Common myeloid progenitor, CD34-positive (primary cell): ENCODE data around the gene CIRBP.

Experiments used
- CTCF ChIA-PET: fragments of 350-600 bp; sonication (Branson Sonifier 250); formaldehyde crosslinking; loops from one replicate; lab custom pipeline; 2021; ENCODE audit warnings: antibody characterized with exemption; lab: Charles Lee
- POLR2A ChIA-PET: fragments of 350-600 bp; sonication (Branson Sonifier 250); formaldehyde crosslinking; loops from one replicate; lab custom pipeline; 2021; ENCODE audit warnings: antibody characterized with exemption; lab: Charles Lee
- DNase-seq, 3 donors: peaks; one replicate each; pipeline versions ENCODE4 v3.0.0 to v3.0.0-alpha.2; 2013
- H3K27ac ChIP-seq, 2 experiments: 1 replicate in 1 of 2; 2 replicates in 1 of 2; pipeline ENCODE4 v1.7.0; 2013; ENCODE audit warnings: inconsistent platforms in 2 of 2, low read length in 2 of 2, mild to moderate bottlenecking in 2 of 2, low read depth in 1 of 2, moderate library complexity in 1 of 2; ENCODE audit not compliant: severe bottlenecking in 2 of 2, insufficient read depth in 1 of 2, poor library complexity in 1 of 2
- H3K27me3 ChIP-seq, 5 experiments: replicated peaks in 2 of 5; 1 replicate in 3 of 5; 2 replicates in 2 of 5; pipeline versions ENCODE4 v1.6.1 to v1.7.0; 2013; ENCODE audit warnings: low read length in 4 of 5, mild to moderate bottlenecking in 2 of 5, moderate library complexity in 2 of 5, inconsistent platforms in 1 of 5; ENCODE audit not compliant: insufficient read depth in 5 of 5, control insufficient read depth in 4 of 5
- H3K36me3 ChIP-seq, 4 experiments: 1 replicate in 2 of 4; 2 replicates in 2 of 4; pipeline versions ENCODE4 v1.6.1 to v1.7.0; 2013; ENCODE audit warnings: low read length in 3 of 4, control low read depth in 1 of 4, mild to moderate bottlenecking in 1 of 4; ENCODE audit not compliant: control insufficient read depth in 4 of 4, insufficient read depth in 4 of 4
- H3K4me1 ChIP-seq, 4 experiments: 1 replicate in 3 of 4; 2 replicates in 1 of 4; pipeline versions ENCODE4 v1.6.1 to v1.7.1; 2013; ENCODE audit warnings: low read length in 3 of 4, mild to moderate bottlenecking in 3 of 4, control low read depth in 1 of 4, inconsistent platforms in 1 of 4, moderate library complexity in 1 of 4; ENCODE audit not compliant: control insufficient read depth in 4 of 4, insufficient read depth in 4 of 4; ENCODE audit errors: control extremely low read depth in 1 of 4
- H3K4me3 ChIP-seq, 7 experiments: 1 replicate in 4 of 7; 2 replicates in 3 of 7; pipeline versions ENCODE4 v1.5.1 to v1.7.0; 2013; ENCODE audit warnings: mild to moderate bottlenecking in 7 of 7, low read length in 6 of 7, moderate library complexity in 6 of 7, inconsistent platforms in 2 of 7, low read depth in 2 of 7, control low read depth in 1 of 7; ENCODE audit not compliant: insufficient read depth in 4 of 7, control insufficient read depth in 1 of 7; ENCODE audit errors: extremely low read depth in 1 of 7
- H3K9me3 ChIP-seq, 5 experiments: 1 replicate in 4 of 5; 2 replicates in 1 of 5; pipeline versions ENCODE4 v1.6.1 to v1.7.1; 2013; ENCODE audit warnings: low read length in 4 of 5, mild to moderate bottlenecking in 2 of 5, inconsistent platforms in 1 of 5, low read depth in 1 of 5, moderate library complexity in 1 of 5; ENCODE audit not compliant: control insufficient read depth in 4 of 5, insufficient read depth in 2 of 5; ENCODE audit errors: control extremely low read depth in 1 of 5
- WGBS: methylation state at CpG from one replicate; pipeline ENCODE4 v1.1.5; 2013; ENCODE audit not compliant: insufficient coverage; 5-methylcytosine and 5-hydroxymethylcytosine counted together

The CIRBP gene

GRCh38 chr19:1236576-1236975, 32.6 kb upstream of the CIRBP start:
- 38% methylated on average over 11 of the region's 42 CpGs for WGBS
- Histone ChIP-seq H3K36me3 (no peaks in the 10 kb centered on the region), H3K9me3 (no peaks in the 10 kb centered on the region), H3K4me1 (peaks cover 0 to 48% (median 40%) of the 10 kb centered on the region in 4 experiments), H3K4me3 (peak overlapping the region in 4 of 7 experiments; percentile 50 to 70 (median 62)), H3K27me3 (peaks cover 0 to 34% (median 2%) of the 10 kb centered on the region in 5 experiments), H3K27ac (no peak overlapping the region)
- DNase-seq: no peak
- ChIA-PET CTCF (no interaction called here), POLR2A (no interaction called here)

GRCh38 chr19:1237027-1237659, 32.0 kb upstream of the CIRBP start:
- peak overlapping the region; percentile 4 to 70 (median 61) for H3K4me3 ChIP-seq
- CTCF ChIA-PET: no interaction called here
- POLR2A ChIA-PET: no interaction called here
- H3K27me3 ChIP-seq: peaks cover 0 to 34% (median 2%) of the 10 kb centered on the region in 5 experiments
- H3K27ac ChIP-seq: no peak overlapping the region
- H3K36me3 ChIP-seq: no peaks in the 10 kb centered on the region
- H3K9me3 ChIP-seq: no peaks in the 10 kb centered on the region
- peaks cover 0 to 47% (median 43%) of the 10 kb centered on the region in 4 experiments for H3K4me1 ChIP-seq
- under 1% methylated on average over 55 of the region's 60 CpGs for WGBS
- DNase-seq: no peak

DNA sequence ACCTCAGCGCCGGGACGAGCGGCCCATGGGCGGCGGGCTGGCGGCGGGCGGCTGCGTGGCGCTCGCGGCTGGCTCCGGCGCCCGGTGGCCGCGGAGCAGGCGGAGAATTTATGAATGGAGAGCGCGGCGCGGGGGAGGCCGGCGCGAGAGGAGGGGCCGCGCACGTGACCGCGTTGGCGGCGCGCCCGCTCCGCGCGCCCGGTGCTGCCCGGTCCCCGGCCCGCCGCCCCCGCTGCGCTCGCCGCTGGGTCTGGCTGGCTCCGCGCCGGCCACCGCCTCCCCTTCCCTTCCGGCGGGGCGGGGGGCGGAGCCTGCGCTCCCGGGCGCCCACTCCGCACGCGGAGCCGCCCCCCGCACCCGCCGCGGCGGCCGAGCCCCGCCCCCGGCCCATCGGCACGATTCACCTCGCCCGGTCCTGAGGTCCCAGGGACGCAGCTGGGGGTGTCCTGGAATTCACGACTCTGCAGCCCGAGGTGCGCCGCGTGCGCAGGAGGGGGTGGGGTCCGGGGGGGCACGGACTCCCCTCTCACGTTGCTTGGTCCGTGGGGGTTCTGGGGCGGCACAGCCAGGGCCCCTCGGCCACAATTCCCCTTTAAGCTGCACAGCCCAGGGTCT, 31.3 kb upstream of the CIRBP start, which contains the start of gene CBARP:
CBARP (minus strand) TSS at position 252 of the 615 bp plus-strand sequence. CDS start 1,905 bp downstream, outside the sequence.
- WGBS: under 1% methylated on average over 53 of the region's 87 CpGs
- Histone ChIP-seq H3K4me3 (peak within 1 kb of the TSS; percentile 4 to 70 (median 61)), H3K9me3 (no peaks in the 10 kb centered on the region), H3K27me3 (peaks cover 0 to 34% (median 2%) of the 10 kb centered on the region in 5 experiments), H3K36me3 (no peaks in the 10 kb centered on the region), H3K27ac (no peak within 1 kb of the TSS), H3K4me1 (peaks cover 0 to 48% (median 46%) of the 10 kb centered on the region in 4 experiments)
- CTCF ChIA-PET: interaction anchor here (0.6 to 2.1 kb wide), 4 partner anchors 16 to 177 kb away, joined by 3 to 10 read pairs (median 6); no protein-coding TSS in a partner anchor
- no peak for DNase-seq
- POLR2A ChIA-PET: interaction anchor here (1.1 kb wide), 1 partner anchor 125 kb away, joined by 3 read pairs; no protein-coding TSS in a partner anchor

GRCh38 chr19:1238369-1239303, 30.5 kb upstream of the CIRBP start:
- CTCF ChIA-PET: interaction anchor here (0.6 to 3.1 kb wide), 7 partner anchors 11 to 177 kb away, joined by 3 to 11 read pairs (median 5); no protein-coding TSS in a partner anchor
- POLR2A ChIA-PET: interaction anchor here (1.1 kb wide), 1 partner anchor 125 kb away, joined by 3 read pairs; no protein-coding TSS in a partner anchor
- H3K27ac ChIP-seq: no peak overlapping the region

DNA sequence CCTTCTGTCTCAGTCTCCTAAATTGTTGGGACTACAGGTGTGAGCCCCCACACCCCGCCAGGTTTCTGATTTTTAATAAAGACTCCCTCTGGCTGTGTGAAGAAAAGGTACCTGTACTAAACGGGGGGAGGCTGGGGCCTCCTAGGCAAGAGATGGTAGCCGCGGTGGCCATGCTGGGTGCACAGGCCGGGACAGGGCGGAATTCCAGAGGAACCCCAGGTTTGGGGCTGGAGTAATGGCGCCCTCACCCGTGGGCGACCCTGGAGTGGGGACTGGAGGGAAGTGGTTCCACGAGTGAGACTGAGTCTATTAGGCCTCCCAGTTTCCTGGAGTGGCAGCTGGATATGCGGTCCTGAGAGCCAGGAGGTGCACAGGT, 29.7 kb upstream of the CIRBP start:
- POLR2A ChIA-PET: no interaction called here
- 74% methylated on average over 11 of the region's 11 CpGs for WGBS
- CTCF ChIA-PET: interaction anchor here (1.0 to 3.1 kb wide), 4 partner anchors 12 to 126 kb away, joined by 3 to 11 read pairs (median 8); no protein-coding TSS in a partner anchor
- no peaks in the 10 kb centered on the region for H3K9me3 ChIP-seq
- H3K27ac ChIP-seq: no peak overlapping the region
- no peak for DNase-seq
- peaks cover 0 to 8% (median 0%) of the 10 kb centered on the region in 4 experiments for H3K36me3 ChIP-seq
- peak overlapping the region in 1 of 7 experiments; percentile 79 for H3K4me3 ChIP-seq
- peaks cover 0 to 60% (median 54%) of the 10 kb centered on the region in 4 experiments for H3K4me1 ChIP-seq
- peaks cover 0 to 34% (median 2%) of the 10 kb centered on the region in 5 experiments for H3K27me3 ChIP-seq

More at GRCh38 chr19:1238369-1239303, 30.5 kb upstream of the CIRBP start:
- Histone ChIP-seq H3K36me3 (peaks cover 0 to 2% (median 0%) of the 10 kb centered on the region in 4 experiments), H3K4me3 (peak overlapping the region in 6 of 7 experiments; percentile 1 to 70 (median 56)), H3K4me1 (peaks cover 0 to 53% (median 49%) of the 10 kb centered on the region in 4 experiments), H3K9me3 (no peaks in the 10 kb centered on the region), H3K27me3 (peaks cover 0 to 34% (median 2%) of the 10 kb centered on the region in 5 experiments)
- 68% methylated on average over 30 of the region's 34 CpGs for WGBS
- DNase-seq: no peak
